Measurements from ENCODE around the gene MEX3D.

The MEX3D gene

GRCh38 chr19:1585243-1585580 is 17.1 kb upstream of the MEX3D start:
- no peak overlapping the region for H3K4me3 ChIP-seq (replicated peaks; ENCODE audit: low read depth, low read length)
- no peak for DNase-seq (ENCODE audit: low read depth)
- no peak for TF ChIP-seq CTCF (IDR thresholded peaks at IDR 0.05; ENCODE audit: low read length, missing control alignments)

- no peak overlapping the region for H3K4me3 ChIP-seq (replicated peaks; ENCODE audit: low read depth, low read length)
- no peak for DNase-seq (ENCODE audit: low read depth)
- TF ChIP-seq CTCF (IDR thresholded peaks at IDR 0.05; ENCODE audit: low read length, missing control alignments): no peak
Observed at GRCh38 chr19:1584500-1585242, 16.5 kb upstream of the MEX3D start.

- TF ChIP-seq CTCF (IDR thresholded peaks at IDR 0.05; ENCODE audit: low read length, missing control alignments): no peak
- H3K4me3 ChIP-seq (replicated peaks; ENCODE audit: low read depth, low read length): no peak overlapping the region
- DNase-seq (ENCODE audit: low read depth): no peak
Observed at GRCh38 chr19:1582201-1582600, 14.1 kb upstream of the MEX3D start.

- DNase-seq (ENCODE audit: low read depth): no peak
- TF ChIP-seq CTCF (IDR thresholded peaks at IDR 0.05; ENCODE audit: low read length, missing control alignments): no peak
- no peak overlapping the region for H3K4me3 ChIP-seq (replicated peaks; ENCODE audit: low read depth, low read length)
Observed at GRCh38 chr19:1580957-1581356, 12.8 kb upstream of the MEX3D start.

GRCh38 chr19:1580382-1580781 is 12.3 kb upstream of the MEX3D start:
- no peak overlapping the region for H3K4me3 ChIP-seq (replicated peaks; ENCODE audit: low read depth, low read length)
- TF ChIP-seq CTCF (IDR thresholded peaks at IDR 0.05; ENCODE audit: low read length, missing control alignments): no peak
- no peak for DNase-seq (ENCODE audit: low read depth)

GRCh38 chr19:1579222-1579621 is 11.1 kb upstream of the MEX3D start:
- no peak for TF ChIP-seq CTCF (IDR thresholded peaks at IDR 0.05; ENCODE audit: low read length, missing control alignments)

GRCh38 chr19:1577929-1578618 is 9.9 kb upstream of the MEX3D start:
- no peak for TF ChIP-seq CTCF (IDR thresholded peaks at IDR 0.05; ENCODE audit: low read length, missing control alignments)
- no peak overlapping the region for H3K4me3 ChIP-seq (replicated peaks; ENCODE audit: low read depth, low read length)
- no peak for DNase-seq (ENCODE audit: low read depth)

More at GRCh38 chr19:1579222-1579621, 11.1 kb upstream of the MEX3D start:
- no peak for DNase-seq (ENCODE audit: low read depth)
- H3K4me3 ChIP-seq (replicated peaks; ENCODE audit: low read depth, low read length): no peak overlapping the region
